ENCODE data around the gene CHP2.
A peak's percentile ranks its signal among the peaks of the same experiment; 100 is the strongest.
"Not testable (repeated sequence)": the region's sequence is repeated elsewhere in the genome, so short reads cannot be mapped to it uniquely, and the experiment has no call there.

The CHP2 gene

GRCh38 chr16:23748630-23749029 is 6.2 kb upstream of the CHP2 start:
- no peak for DNase-seq

GRCh38 chr16:23751053-23751452 is 3.8 kb upstream of the CHP2 start:
- DNase-seq: not testable (repeated sequence)

DNA sequence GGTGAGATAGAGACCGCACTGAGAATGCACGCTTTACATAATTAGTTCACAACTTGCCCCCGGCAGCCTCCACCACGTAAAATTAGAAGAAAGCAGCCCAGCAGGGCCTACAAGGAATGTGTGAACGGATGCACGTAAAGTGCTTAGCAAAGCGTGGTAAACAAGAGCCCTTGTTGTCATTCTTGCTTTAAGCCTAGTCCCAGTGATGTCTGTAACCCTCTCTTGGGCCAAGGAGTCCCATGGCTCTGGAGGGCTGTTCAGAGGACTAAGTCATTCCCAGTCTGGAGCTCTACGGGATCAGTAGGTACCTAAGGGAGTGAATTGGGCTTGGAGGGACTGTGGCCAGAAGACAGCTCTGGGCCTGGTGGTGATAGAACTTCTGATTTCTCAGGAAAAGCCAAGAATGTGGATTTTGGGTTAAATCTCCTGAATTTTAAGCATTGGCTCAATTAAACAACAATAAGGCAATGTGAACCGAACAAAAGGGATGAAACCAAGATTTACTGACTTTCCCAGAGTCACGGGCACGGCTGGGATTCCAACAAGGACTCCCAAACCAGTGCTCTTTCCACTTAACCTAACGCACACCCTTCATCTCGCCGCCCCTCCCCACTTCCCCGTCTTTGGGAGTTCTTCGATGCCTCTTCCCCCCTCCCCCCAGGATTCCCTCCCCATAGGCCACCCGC is 775 bp upstream of the CHP2 start:
- DNase-seq: no peak

DNA sequence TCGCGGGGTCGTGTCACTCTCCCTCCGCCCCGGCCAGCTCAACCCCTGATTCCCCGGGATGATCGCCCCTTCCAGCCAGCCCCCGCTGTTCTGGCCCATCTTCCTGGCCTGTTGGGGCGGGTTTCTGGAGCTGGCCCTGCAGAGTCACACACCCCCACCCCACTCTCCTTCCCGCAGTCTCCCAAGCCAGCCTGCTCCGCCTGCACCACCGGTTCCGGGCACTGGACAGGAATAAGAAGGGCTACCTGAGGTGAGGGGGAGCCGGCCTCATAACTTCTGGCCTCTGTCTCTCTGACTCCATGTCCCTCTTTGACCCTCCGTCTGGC is 621 bp downstream of the CHP2 start:
- no peak for DNase-seq

DNA sequence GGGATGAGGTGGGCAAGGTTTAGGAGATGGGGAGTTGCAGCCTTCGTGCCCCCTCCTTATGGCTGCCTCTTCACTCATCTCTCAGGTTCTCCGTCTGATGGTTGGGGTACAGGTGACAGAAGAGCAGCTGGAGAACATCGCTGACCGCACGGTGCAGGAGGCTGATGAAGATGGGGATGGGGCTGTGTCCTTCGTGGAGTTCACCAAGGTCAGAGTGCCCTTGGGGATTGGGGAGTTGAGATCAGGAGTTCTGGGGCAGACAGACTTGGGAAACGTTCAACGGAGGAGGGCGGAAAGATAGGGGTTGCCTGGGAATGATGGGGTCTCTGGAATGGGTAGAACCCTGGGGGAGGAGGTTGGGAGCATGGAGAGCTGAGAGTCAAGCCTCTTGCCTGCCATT is 2.3 kb downstream of the CHP2 start:
- no peak for DNase-seq

GRCh38 chr16:23757937-23758619 is 3.3 kb downstream of the CHP2 start:
- no peak for DNase-seq

- DNase-seq: no peak
Measured at GRCh38 chr16:23765933-23766332, 11.1 kb downstream of the CHP2 start.

DNA sequence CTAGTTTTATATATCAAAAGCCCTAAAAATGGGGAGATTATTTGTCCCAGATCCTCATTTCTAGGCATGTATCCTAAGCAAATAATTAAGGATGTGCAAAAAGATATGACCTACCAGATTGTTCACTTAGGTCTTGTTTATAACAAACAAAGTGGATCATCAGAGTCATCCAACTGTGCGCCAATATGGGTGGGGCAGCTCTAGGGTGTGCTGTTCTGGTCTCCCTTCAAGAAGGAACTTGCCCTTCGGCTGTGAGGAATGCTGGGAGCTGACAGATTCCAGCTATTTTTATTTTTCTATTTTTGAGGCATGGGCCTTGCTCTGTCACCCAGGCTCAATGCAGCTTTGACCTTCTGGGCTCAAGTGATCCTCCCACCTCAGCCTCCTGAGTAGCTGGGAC is 13.8 kb downstream of the CHP2 start:
- DNase-seq: no peak

DNA sequence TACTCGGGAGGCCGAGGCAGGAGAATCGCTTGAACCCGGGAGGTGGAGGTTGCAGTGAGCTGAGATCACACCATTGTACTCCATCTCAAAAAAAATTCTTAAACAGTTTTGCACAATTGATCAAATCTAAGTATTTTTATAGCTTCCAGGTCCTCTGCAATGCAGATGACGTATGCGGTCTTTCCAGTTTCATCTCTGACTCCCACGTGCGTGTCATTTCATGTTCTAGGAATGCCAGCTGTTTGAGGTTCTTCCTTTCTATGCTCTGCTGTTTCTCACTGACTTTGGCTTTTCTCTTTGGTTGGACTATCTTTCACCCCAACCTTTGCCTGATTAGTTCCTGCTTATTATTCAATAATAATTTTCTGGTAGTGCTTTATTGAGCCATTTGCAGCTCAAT is 16.2 kb downstream of the CHP2 start:
- DNase-seq: no peak

DNA sequence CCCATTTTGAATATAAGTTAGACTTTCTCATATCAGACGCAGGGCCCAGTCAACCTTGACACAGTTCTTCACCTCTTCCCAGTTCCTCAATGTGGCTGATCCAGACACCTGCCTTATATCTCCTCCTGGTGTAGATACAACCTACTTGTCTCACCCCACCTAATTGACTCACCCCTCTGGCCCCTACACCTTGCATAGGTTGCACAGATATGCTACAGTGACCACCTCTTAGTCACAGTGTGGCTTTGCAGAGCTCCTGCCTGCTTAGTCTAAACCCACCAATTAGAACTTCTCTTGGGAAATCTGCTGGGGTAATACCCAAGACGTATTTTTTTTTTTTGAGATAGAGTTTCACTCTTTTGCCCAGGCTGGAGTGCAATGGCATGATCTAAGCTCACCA is 16.8 kb downstream of the CHP2 start:
- DNase-seq: no peak

DNA sequence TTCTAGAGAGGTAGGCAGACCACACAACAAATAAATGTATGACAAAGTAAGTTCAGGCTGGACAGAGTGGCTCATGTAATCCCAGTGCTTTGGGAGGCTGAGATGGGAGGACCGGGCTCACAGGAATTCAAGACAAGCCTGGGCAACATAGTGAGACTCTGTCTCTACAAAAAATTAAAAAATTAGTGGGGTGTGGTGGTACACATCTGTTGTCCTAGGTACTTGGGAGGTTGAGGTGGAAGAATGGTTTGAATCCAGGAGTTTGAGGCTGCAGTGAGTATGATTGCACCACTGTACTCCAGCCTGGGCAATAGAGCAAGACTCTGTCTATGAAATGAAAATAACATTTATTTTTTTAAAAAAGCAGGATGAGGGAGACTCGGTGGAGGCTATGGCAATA is 18.5 kb downstream of the CHP2 start:
- no peak for DNase-seq

- DNase-seq: no peak
Measured at GRCh38 chr16:23781176-23781575, 26.4 kb downstream of the CHP2 start.

GRCh38 chr16:23784811-23785447 is 30.1 kb downstream of the CHP2 start:
- DNase-seq: no peak

- no peak for DNase-seq
Measured at GRCh38 chr16:23785842-23786241, 31.0 kb downstream of the CHP2 start.

DNA sequence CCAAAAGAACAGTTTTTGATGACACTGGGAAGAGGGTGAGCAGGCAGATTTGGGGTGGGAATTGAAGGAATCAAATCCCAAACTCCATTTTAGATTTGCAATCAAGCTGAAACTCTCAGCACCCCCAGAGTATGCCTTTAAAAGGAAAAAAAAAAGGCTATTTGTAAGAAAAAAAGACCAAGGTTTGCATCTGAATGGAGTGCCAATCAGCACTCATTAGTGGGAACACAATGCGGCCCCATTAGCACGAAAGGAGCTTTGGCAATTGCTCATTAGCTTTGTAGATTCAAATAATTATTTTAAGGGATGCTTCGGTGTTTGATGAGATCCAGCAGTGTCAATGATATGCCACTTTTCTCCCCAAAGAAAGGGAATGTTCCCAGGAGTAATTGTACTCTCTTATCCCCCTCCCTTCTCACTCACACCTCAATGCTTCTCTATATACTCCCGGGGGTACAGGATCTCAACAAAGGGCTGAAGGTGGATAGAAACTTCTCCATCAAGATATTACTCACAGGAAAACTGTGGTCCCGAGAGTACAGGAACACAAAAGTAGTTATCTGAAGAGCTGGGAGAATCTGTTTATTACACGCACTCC is 32.2 kb downstream of the CHP2 start:
- DNase-seq: no peak

GRCh38 chr16:23788685-23789084 is 33.9 kb downstream of the CHP2 start:
- no peak for DNase-seq

GRCh38 chr16:23795378-23795777 is 40.6 kb downstream of the CHP2 start:
- DNase-seq: no peak

DNA sequence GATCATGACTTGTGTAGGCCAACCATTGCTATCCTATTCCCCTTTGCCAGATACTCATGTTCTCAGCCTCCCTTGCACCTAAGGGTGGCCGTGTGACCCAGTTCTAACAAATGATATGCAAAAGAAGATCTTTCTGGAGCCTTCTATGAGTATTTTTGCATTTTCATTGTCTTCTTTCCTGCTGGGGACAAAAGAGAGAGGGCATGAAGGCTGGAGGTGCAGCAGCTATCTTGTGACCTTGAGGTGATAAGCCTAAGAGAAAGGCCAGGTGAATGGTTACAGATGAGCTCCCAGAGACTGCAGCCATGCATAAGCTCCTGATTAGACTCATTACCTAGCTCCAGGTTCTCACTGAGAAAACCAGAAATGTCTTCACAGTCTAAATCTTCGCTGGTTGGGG is 42.1 kb downstream of the CHP2 start:
- no peak for DNase-seq

GRCh38 chr16:23801378-23801777 is 46.6 kb downstream of the CHP2 start:
- DNase-seq: peak; percentile 66

DNA sequence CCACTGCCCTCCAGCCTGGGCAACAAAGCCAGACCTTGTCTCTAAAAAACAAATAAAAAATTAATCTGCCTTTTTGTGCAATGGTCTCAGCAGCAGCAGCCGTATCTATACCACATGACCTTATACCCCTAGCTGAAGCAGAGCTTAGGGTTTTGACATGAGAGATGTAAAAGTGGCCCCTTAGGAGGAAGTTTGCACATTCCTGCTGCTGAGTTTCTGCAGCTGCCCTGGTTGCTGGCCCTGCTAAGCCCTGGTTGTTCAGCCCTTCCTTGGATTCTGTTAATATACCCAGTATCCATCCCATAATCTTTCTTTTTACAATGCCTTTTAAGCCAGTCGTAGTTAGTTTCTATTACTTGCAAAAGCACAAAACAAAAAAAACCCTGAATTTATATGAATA is 48.0 kb downstream of the CHP2 start:
- no peak for DNase-seq

- DNase-seq: peak; percentile 75
Measured at GRCh38 chr16:23803591-23804123, 48.8 kb downstream of the CHP2 start.

DNA sequence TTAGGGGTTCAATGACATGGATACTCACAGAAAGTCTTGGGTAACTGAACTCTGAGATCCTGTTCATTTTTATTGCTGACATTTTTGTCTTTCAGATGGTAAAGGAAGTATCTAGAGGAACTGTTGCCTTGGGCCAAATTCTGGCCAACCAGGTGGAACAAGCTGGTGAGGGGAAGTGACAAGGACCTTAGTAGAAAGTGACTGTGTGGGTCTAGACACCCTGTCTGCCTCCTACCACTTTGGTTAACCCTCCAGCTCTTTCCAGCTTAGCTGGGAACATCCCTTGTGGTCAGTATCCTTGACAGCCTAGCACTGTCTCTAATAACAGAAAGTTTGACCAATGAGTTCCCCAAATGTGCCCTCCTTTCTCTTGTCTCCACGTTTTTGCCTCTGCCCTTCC is 52.2 kb downstream of the CHP2 start:
- DNase-seq: peak; percentile 55
